Epithelial cell of esophagus (primary cell): ENCODE data around the gene VWA3B.

Experiments
- DNase-seq: peaks from one replicate; pipeline ENCODE4 v3.0.0; 2010; ENCODE audit warnings: low read depth
- H3K4me3 ChIP-seq: 2 replicates; pipeline ENCODE4 v1.5.1; 2011; ENCODE audit warnings: mild to moderate bottlenecking, low read length, control low read depth
- TF ChIP-seq, protein P1 (sequence below): IDR thresholded peaks from 2 replicates; pipeline ENCODE4 v1.5.1; 2011; ENCODE audit warnings: low read depth, mild to moderate bottlenecking, low read length, control low read depth, inconsistent platforms; ENCODE audit not compliant: insufficient read depth; ENCODE audit errors: missing control alignments

The VWA3B gene

DNA sequence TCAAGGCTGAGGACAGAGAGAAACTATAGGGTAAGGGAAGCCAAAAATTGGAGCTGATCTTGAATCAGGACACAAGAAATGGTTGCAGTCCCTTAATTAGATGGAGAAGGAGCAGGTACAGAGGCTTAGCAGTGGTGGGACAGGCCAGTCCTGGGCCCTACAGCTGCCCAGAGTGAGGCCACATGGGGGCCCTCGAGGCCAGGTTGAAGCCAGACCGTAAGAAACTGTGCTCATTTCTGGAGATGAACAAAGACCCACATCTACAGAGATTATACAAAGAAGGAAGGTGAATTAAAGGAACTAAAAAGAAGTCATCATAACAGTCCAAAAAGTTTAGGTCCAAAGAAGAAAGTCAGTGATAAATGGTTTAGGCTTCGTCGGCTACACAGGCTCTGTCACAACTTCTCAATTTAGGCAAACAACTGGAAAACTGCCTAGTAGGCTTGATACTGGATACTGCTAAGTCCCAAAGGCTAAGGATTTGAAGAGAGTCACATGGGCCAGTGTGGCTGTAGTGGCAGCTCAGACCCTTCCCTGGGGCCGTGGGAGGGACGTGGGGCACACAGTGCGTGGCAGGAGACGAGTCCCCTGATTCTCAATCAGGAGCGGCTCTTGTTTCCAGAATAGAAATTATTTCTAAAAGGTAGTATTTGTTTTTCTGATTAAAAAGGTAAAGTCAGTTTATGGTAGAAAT, 208.9 kb downstream of the VWA3B start:
- TF ChIP-seq, protein P1, sequence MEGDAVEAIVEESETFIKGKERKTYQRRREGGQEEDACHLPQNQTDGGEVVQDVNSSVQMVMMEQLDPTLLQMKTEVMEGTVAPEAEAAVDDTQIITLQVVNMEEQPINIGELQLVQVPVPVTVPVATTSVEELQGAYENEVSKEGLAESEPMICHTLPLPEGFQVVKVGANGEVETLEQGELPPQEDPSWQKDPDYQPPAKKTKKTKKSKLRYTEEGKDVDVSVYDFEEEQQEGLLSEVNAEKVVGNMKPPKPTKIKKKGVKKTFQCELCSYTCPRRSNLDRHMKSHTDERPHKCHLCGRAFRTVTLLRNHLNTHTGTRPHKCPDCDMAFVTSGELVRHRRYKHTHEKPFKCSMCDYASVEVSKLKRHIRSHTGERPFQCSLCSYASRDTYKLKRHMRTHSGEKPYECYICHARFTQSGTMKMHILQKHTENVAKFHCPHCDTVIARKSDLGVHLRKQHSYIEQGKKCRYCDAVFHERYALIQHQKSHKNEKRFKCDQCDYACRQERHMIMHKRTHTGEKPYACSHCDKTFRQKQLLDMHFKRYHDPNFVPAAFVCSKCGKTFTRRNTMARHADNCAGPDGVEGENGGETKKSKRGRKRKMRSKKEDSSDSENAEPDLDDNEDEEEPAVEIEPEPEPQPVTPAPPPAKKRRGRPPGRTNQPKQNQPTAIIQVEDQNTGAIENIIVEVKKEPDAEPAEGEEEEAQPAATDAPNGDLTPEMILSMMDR, result no peak
- DNase-seq, result peak; percentile 6
- no peak overlapping the region for H3K4me3 ChIP-seq

DNA sequence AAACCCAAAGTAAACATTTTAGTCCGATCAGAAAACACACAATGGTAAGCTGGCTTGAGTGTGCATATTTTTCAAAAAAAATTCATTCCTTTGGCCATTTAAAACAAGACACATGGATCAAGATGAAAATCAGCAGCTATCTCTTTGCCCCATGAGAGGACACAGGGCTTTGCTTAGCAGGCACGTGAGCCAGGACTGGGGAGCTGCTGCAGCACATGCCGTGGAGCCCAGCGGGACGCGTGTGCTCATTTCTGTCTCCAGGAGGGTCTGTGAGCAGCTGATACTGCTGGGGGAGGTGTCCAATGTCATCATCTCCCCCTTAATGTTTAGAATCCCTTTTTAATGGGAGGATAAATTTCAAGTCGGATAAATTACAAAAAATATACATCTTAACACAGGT, 209.5 kb downstream of the VWA3B start:
- no peak for DNase-seq
- TF ChIP-seq, protein P1, result no peak
- no peak overlapping the region for H3K4me3 ChIP-seq

DNA sequence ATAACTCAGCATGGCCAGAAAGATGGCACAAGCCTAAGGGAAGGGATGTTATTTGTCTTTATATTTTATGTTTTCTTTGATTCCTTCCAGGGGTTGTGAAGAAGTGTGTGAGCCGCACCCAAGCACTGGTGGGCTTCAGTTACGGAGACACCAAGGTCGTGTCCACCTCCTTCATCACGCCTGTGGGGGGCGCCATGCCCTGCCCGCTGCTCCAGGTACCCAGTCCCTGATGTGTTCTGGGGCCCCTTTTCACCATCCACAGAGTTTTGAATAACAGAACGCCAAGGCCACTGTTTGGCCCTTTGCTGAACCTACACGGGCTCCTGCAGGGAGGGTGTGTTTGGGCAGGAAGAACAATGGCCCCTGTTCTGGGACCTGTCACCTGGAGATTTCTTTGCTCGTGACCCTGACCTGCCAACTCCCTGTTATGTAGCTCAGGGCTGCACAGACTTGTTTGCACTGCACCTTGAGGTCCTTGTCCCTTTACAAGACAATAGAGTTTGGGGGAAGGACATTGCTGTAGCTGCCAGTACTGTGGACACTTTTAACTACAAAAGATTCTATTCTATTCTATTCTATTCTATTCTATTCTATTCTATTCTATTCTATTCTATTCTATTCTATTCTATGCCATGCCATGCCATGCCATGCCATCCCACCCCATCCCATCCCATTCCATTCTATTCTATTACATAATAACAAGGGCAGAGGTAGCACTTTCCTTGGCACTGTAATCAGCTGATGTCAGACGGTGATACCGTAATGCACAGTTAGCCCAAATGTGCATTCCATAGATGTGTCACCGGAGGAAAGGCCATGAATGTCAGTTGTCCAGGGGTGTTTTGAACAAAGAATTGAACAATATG, 211.1 kb downstream of the VWA3B start:
- no peak for DNase-seq
- TF ChIP-seq, protein P1, result no peak
- no peak overlapping the region for H3K4me3 ChIP-seq

DNA sequence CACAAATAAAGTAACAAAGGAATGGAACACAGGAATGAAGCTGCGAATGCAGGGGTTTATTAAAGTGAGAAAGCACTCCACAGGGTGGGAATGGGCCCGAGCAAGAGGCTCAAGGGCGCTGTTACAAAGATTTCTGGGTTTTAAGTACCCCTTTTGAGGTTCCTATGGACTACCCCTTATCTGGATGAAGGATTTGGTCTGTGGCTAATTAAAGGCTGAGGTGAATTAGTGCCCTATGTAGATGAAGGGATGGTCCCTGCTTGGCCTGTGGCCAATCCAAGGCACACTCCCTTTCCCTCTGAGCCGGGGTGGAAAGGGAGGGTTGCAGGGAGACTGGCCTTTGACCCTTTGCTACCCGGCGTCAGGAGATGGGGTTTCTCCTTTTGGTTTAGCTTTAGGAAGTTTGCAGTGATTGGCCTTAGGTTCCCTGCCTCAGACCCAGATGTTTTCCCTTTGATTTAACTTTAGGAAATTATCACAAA, 211.8 kb downstream of the VWA3B start:
- TF ChIP-seq, protein P1, result no peak
- no peak overlapping the region for H3K4me3 ChIP-seq
- DNase-seq, result no peak

DNA sequence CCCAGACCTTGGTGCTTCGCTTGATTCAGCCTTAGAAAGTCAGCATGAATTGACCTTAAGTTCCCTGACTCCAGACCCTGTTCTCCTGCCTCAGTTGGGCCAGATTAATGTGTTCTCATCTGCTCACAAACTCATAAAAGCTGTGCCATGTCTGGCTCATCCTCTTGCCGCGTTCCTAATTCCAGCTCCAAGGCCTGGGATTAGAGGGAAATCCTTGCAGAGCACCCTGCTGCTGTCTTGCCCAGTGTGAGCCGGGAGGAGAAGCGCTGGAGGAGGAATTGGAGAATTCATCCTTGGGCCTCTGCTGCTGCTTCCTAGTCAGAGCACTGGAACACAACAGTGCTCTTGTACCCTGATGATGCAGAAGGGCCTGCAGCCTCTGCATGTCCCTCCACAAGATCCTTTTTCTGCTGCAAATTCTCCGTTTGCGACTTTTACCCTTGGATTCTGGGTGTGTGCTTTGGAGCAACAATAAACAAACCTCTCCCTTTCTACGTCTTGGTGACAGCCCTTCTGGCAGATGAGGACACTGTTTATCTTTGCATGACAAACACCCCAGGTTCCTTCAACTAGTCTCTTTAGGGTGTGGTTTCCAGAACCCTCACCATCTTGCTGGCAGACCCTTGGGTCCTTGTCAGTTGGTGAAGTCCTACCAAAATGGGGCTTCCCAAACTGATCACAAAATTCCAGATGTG, 212.4 kb downstream of the VWA3B start:
- no peak for DNase-seq
- TF ChIP-seq, protein P1, result no peak
- no peak overlapping the region for H3K4me3 ChIP-seq

DNA sequence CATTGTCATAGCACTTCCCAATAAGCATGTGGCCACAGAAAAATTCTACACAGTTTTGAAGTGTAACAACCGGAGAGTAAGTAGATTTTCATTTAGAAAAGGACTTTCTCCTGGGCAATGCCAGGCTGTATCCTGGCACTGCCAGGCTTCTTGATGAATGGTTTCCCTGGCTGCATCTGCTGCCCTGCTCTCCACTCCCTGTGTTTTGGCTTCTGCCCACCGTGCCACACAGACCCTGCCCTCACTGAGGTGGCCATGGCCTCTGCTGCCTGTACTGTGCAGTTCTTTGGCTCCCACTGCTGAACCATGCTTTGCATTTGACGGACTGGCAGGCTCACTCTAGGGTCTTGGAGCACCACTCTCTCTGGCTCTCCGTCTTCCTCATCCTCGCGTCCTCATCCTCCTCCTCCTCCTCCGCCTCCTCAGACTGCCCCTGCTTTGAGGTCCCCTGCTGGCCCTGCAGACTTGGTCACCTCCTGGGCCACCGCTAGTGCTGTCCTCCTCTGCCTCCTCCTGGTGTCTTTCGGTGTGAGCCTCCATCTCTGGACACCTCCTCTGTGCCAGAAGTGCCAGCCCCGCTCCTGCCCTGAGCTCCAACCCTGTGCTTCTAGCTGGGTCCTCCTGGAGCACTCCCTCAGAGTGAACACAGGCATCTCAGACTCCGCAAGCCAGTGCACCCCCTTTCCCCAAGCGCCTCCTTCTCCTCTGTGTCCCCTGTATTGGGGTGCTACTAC, 213.3 kb downstream of the VWA3B start:
- no peak overlapping the region for H3K4me3 ChIP-seq
- TF ChIP-seq, protein P1, result no peak
- DNase-seq, result no peak
